ENCODE measurements around the gene LRP1B.

Gene LRP1B

GRCh38 chr2:141652308-141652707 is 478.5 kb downstream of the LRP1B start:
- DNase-seq: no peak

GRCh38 chr2:141647353-141647752 is 483.5 kb downstream of the LRP1B start:
- no peak for DNase-seq

GRCh38 chr2:141641462-141641861 is 489.4 kb downstream of the LRP1B start:
- no peak for DNase-seq

GRCh38 chr2:141639809-141640208 is 491.0 kb downstream of the LRP1B start:
- DNase-seq: no peak

- DNase-seq: no peak
Observed at GRCh38 chr2:141633132-141633531, 497.7 kb downstream of the LRP1B start.

GRCh38 chr2:141630407-141630930 is 500.3 kb downstream of the LRP1B start:
- no peak for DNase-seq

- no peak for DNase-seq
Observed at GRCh38 chr2:141620372-141620771, 510.4 kb downstream of the LRP1B start.

- DNase-seq: no peak
Observed at GRCh38 chr2:141618457-141618856, 512.4 kb downstream of the LRP1B start.

GRCh38 chr2:141611981-141612380 is 518.8 kb downstream of the LRP1B start:
- no peak for DNase-seq

DNA sequence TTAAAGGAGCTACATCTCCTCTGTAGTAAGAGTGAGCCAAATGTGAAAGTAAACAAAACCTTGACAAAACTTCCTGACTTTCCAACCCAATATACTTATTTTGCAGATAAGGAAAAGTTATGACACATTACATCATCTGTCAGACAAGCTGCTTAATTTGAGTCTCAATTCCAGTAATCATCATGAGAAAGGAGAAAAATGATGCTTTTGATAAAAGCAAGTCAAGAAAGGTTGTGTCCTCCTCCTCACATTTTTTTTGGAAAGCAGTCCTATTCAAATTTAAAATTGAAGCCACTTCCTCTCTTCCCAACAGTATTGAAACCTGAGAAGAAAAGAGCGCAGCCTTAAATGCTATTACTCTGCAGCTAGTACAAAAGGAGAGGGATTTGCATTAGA is 519.6 kb downstream of the LRP1B start:
- no peak for DNase-seq

GRCh38 chr2:141610564-141611175 is 520.1 kb downstream of the LRP1B start:
- DNase-seq: no peak

DNA sequence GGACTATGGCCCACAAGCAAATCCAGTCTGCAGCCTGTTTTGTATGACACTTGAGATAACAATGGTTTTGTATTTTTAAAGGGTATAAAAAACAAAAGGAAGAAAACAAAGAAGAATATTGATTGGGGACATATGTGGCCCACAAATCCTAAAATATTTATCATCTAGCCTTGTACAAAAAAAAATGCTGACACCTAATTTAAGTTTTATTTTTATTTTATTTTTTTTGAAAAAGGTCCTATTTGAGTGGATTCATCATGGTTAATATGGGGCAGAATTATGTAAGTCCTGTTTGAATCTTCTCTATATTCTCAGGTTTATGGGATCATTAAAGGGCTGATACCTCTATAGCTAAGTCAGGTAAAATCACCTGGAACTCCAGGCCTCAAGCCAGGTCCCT is 525.7 kb downstream of the LRP1B start:
- no peak for DNase-seq

DNA sequence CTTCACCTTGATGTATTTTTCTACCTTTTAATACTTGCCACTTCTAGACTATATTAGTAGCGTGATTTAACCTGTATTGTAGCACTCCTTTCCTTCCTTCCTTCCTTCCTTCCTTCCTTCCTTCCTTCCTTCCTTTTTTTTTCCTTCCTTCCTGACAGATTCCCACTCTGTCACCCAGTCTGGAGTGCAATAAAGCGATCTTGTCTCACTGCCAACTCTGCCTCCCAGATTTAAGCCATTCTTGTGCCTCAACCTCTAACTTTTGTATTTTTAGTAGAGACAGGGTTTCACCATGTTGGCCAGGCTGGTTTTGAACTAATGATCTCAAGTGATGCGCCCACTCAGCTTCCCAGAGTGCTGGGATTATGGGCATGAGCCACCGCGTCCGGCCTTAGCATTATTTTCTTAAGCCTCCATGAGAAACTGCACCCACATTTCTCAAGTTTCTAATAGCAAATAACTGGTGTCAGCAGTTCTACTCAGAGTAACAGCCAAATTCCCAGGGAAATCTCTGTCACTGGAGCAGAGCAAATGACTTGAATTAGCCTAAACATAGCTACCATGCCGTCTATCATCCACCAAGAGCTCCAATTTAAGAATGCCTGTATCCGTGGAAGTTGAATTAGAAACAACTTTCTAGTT is 529.2 kb downstream of the LRP1B start:
- DNase-seq: no peak

GRCh38 chr2:141599721-141600120 is 531.1 kb downstream of the LRP1B start:
- DNase-seq: no peak

- no peak for DNase-seq
Observed at GRCh38 chr2:141598982-141599381, 531.8 kb downstream of the LRP1B start.

DNA sequence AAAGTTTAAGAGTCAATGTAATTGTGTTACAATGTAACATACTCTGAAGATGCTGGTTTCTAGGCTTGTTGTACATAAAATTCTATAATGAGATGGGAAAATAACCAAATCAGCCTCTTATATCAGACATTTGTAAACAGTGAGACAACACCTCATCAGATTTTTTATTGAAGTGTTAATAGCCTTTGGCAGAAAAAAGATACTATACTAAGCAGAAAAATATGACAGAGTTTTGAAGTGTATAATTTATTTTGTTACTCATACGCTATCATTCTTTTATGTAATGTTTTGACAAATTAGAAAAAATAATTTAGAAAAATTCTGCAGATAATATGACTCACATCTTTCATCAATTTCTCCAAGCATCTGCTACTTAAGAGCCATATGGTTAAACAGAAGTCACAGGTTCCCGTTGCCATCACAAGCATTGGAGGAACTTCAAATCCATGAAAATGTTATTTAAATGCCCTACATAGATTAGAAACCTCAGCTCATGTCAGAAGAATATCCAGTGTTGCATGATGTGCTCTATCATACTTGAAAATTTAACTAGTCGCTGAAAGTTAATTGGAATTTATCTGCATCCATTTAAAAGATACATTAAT is 535.4 kb downstream of the LRP1B start:
- no peak for DNase-seq

DNA sequence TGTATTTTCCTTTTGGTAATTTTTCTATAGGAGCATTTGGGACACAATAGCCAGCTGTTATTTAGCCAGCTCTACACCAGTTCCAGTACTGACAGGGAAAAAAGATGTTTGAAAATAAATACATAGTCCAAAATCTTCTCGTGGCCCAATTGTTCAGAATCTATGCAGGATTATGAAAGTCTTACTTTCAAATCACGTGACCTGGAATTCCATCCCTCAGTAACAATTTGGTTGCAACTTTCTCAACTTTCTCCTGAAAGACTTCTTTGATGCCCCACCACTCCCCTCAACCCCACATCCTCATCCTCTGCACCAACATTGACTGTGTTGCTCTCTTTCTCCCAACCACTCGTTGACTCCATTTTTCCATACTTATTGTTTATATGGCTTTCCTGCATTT is 539.0 kb downstream of the LRP1B start:
- DNase-seq: no peak

GRCh38 chr2:141590620-141591019 is 540.2 kb downstream of the LRP1B start:
- no peak for DNase-seq

GRCh38 chr2:141589314-141589713 is 541.5 kb downstream of the LRP1B start:
- no peak for DNase-seq

DNA sequence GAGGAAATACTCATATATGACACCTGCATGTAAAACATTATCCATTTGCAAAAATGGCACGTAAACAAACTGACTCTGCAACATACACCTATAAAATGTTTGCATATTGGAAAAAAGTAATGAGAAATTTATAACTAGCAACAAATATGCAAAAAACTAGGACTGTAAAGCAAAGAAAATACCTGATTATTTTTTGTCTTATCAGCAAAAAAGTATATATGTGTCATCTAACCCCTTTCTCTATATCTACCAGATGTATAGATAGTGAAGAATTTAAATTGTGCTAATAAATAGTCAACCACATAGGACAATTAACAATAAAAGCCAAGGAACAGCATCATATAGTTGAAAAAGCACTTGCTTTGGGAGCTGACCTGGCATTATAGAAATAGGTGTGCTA is 543.8 kb downstream of the LRP1B start:
- no peak for DNase-seq

DNA sequence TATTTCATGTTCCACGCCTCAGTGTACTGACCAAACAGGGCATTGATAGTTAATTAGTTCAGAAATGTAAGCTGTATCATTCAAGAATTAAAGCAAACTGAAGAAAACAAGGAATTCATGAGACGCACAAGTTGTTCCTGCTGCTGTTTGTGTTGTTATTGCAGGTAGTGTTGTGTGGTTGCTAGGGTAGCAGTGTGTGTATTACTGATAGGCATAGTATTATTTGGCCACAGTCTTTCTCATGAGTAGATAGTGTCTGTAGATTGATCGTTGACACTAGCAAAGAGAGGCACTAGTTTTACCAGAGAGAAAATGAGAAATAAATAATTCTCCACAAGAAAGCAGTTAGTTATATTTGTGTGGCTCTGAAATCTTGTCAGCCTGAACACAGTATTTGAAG is 548.6 kb downstream of the LRP1B start:
- DNase-seq: no peak

- no peak for DNase-seq
Observed at GRCh38 chr2:141579071-141579470, 551.7 kb downstream of the LRP1B start.

- no peak for DNase-seq
Observed at GRCh38 chr2:141570474-141571131, 560.2 kb downstream of the LRP1B start.

DNA sequence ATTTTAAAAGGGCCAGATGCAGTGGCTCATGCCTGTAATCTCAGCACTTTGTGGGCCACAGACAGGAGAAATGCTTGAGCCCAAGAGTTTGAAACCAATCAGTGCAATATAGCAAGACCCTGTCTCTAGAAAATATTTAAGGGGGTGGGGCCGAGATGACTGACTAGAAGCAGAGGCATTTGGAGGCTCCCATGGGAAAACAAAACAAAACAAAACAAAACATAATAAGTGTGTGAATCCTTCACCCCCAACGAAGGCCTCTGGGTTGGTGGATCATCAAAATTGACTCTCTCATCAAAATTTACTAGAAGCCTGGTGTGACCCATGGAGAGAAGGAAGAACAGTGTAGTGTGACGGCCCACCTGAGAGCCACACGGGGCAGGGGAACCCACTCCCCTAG is 560.9 kb downstream of the LRP1B start:
- no peak for DNase-seq
